Mucosa of descending colon (tissue), 3 donors: Measurements from ENCODE around the gene WNK2. TPM values are rescaled to one million over a fixed set of nuclear protein-coding genes. Genes with fewer than 3 reads are reported as not detected.

Experiments
- ATAC-seq: fragments of 200-7000 bp; cut with Tn5 transposase; one replicate; pipeline ENCODE4 v1.9.1; 2020; ENCODE audit warnings: mild to moderate bottlenecking, moderate library complexity
- DNase-seq, 3 donors: peaks; one replicate each; pipeline ENCODE4 v3.0.0-alpha.2; 2020
- H3K36me3 ChIP-seq: fragments of 200-600 bp; one replicate; pipeline ENCODE4 v1.8.0; 2021; ENCODE audit warnings: low read depth, mild to moderate bottlenecking
- H3K4me1 ChIP-seq: fragments of 200-600 bp; one replicate; pipeline ENCODE4 v1.8.0; 2021; ENCODE audit warnings: low read depth, mild to moderate bottlenecking
- H3K4me3 ChIP-seq: fragments of 200-600 bp; one replicate; pipeline ENCODE4 v1.8.0; 2021; ENCODE audit warnings: mild to moderate bottlenecking
- H3K9me3 ChIP-seq: fragments of 200-600 bp; one replicate; pipeline ENCODE4 v1.8.0; 2021; ENCODE audit warnings: mild to moderate bottlenecking
- intact Hi-C, 2 donors: fragments of 100-400 bp; cut with DNase I in 1 of 2; cut with micrococcal nuclease in 1 of 2; formaldehyde crosslinking; loops; one replicate each; pipeline versions ENCODE4 v1.11.0 to v1.11.1; 2022; cut with DNase I, micrococcal nuclease
- total RNA-seq, 3 donors: library from RNA; stranded (reverse); fragmentation: NEBNext Ultra II Directional in 2 of 3; extraction: Animal tissue kit (Norgen Biotek cat#: 25700) in 2 of 3; gene quantifications; one replicate each; pipeline versions ENCODE4 v1.2.1 to v1.2.4, GENCODE V29; 2021 to 2023
- TF ChIP-seq, protein P1 (sequence below): fragments of 200-600 bp; IDR thresholded peaks from one replicate; pipeline ENCODE4 v1.8.0; 2022; ENCODE audit warnings: antibody characterized with exemption, mild to moderate bottlenecking
- donor health status: DM: no; HTN: no; CAD: no; lungs with moderate emphysema.
- donor health status: DM: no; HTN: no; CAD: no.
- donor health status: DM: no; HTN: yes; CAD: no.

WNK2 gene
- total RNA-seq, 3 donors from 2014 or later, result 175 to 276 (median 201) TPM

DNA sequence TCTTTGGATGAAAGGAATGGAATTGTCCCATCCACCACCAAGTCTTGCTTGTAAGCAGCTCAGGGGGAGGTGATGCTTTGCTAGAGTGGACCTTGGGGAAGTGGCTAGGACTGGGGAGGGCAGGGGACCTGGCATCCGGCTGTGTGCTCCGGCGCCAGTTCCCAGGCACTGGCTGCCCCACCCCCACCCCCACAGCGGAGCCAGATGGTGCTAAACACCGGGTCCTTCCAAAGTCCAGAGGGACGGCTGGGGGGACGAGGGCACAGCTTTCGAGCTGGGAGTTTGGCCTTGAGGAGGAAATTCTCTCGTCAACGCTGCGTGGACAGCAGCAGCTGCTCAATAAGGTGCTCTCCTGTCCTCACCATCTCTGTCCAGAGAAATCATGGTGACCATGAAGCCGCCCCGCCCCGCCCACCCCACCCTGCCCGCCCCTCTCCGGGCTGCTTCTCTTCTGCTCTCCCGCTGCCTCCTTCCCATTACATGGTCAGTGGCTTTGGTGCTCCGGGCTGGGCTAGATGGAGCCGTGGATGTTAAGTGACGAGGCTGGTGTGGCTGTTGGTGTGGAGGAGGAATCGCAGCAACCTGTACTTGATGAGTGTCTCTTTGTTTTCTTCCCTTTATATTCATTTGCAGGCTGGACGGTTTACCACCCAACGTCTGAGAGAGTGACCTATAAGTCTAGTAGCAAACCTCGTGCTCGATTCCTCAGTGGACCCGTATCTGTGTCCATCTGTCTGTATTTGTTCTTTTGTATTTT, 115.7 kb downstream of the WNK2 start:
- H3K36me3 ChIP-seq, result no peaks in the 10 kb centered on the region
- DNase-seq (peak in 1 of 3 donors; percentile 66), ATAC-seq (peak; percentile 50)
- no peak overlapping the region for H3K4me3 ChIP-seq
- TF ChIP-seq, protein P1, sequence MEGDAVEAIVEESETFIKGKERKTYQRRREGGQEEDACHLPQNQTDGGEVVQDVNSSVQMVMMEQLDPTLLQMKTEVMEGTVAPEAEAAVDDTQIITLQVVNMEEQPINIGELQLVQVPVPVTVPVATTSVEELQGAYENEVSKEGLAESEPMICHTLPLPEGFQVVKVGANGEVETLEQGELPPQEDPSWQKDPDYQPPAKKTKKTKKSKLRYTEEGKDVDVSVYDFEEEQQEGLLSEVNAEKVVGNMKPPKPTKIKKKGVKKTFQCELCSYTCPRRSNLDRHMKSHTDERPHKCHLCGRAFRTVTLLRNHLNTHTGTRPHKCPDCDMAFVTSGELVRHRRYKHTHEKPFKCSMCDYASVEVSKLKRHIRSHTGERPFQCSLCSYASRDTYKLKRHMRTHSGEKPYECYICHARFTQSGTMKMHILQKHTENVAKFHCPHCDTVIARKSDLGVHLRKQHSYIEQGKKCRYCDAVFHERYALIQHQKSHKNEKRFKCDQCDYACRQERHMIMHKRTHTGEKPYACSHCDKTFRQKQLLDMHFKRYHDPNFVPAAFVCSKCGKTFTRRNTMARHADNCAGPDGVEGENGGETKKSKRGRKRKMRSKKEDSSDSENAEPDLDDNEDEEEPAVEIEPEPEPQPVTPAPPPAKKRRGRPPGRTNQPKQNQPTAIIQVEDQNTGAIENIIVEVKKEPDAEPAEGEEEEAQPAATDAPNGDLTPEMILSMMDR, result no peak
- intact Hi-C loops, result loop anchor here (10.0 kb wide), 2 partner anchors 135 to 145 kb away; no protein-coding TSS in a partner anchor
- no peaks in the 10 kb centered on the region for H3K9me3 ChIP-seq
- peaks cover 40% of the 10 kb centered on the region for H3K4me1 ChIP-seq

DNA sequence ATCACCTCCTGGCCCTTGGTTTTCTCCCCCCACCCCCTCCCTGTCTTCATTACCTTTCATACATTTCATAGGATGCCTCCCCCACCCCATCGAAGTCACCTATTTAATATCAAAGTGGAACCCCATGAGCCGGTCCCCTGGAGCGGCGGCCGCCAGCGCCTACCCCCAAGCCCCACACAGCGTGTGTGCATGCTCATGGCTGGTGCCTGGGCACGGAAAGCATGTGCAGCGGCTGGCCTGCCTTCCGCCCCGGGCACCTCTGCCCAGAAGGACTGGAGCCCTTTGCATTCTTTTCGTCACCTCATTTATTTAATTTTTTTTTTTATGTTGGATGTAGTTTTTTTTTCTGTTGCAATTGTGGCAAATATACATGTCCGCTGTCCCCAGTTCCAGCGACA, 116.2 kb downstream of the WNK2 start:
- no peaks in the 10 kb centered on the region for H3K36me3 ChIP-seq
- ATAC-seq (no peak), DNase-seq (peak in 1 of 3 donors; percentile 34)
- intact Hi-C loops, result loop anchor here (10.0 kb wide), 2 partner anchors 135 to 145 kb away; no protein-coding TSS in a partner anchor
- TF ChIP-seq, protein P1, result no peak
- no peak overlapping the region for H3K4me3 ChIP-seq
- no peaks in the 10 kb centered on the region for H3K9me3 ChIP-seq
- H3K4me1 ChIP-seq, result peaks cover 34% of the 10 kb centered on the region

DNA sequence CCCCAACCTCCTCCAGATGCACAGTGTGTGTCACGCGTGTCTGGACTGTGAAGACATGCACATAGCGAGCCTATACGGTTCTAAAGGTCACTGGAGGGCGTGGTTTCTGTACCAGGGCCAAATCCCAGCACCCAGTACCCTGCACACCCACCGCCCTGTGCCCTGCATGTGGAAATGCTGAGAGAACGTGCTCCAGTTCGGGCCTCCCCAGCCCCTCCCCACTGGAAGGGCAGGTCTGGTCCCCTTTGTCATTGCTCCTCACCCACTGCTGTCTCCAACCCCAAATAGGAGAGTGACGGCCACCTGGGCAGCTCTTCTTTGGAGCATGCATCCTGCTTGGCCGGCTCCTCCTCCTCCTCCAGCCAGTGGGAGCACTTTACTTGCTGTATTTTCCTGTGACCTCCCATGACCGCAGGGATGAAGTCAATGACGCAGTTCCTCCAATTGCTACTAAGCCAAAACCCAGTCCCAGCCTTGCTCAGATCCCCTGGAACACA, 116.7 kb downstream of the WNK2 start:
- ATAC-seq (peak; percentile 62), DNase-seq (peak in 2 of 3 donors; percentile 73 to 81)
- Histone ChIP-seq H3K4me1 (peaks cover 31% of the 10 kb centered on the region), H3K36me3 (no peaks in the 10 kb centered on the region), H3K4me3 (no peak overlapping the region), H3K9me3 (no peaks in the 10 kb centered on the region)
- intact Hi-C loops, result loop anchor here (10.0 kb wide), 2 partner anchors 136 to 146 kb away; no protein-coding TSS in a partner anchor
- TF ChIP-seq, protein P1, result no peak

DNA sequence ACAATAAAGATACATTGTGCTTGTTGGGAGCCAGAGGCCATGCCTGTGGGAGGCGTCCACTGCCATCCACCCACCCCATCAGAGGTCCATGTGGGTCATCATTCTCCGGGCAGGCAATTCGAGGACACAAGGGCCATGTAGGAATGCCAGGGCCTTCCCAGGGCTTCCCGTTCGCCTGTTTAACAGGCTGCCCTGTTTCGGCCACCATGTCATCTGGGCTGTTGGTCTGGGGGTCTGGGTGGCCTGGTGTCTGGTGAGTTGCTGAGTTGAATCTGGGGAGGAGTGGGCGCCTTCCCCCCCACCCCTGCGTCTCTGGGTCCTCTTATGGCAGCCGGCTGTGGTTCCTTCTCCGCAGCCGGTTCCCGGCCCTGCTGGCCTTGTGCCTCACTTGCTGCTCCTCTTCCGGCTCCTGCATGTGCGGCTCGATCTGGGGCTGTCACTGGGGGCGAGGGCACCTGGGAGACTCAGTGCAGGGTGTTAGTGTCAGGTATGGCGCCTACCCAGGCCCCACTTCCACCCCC, 117.4 kb downstream of the WNK2 start:
- DNase-seq (peak in 1 of 3 donors; percentile 29), ATAC-seq (no peak)
- Histone ChIP-seq H3K36me3 (no peaks in the 10 kb centered on the region), H3K9me3 (no peaks in the 10 kb centered on the region), H3K4me1 (peaks cover 31% of the 10 kb centered on the region), H3K4me3 (no peak overlapping the region)
- intact Hi-C loops, result loop anchor here (10.0 kb wide), 2 partner anchors 137 to 147 kb away; no protein-coding TSS in a partner anchor
- TF ChIP-seq, protein P1, result no peak

DNA sequence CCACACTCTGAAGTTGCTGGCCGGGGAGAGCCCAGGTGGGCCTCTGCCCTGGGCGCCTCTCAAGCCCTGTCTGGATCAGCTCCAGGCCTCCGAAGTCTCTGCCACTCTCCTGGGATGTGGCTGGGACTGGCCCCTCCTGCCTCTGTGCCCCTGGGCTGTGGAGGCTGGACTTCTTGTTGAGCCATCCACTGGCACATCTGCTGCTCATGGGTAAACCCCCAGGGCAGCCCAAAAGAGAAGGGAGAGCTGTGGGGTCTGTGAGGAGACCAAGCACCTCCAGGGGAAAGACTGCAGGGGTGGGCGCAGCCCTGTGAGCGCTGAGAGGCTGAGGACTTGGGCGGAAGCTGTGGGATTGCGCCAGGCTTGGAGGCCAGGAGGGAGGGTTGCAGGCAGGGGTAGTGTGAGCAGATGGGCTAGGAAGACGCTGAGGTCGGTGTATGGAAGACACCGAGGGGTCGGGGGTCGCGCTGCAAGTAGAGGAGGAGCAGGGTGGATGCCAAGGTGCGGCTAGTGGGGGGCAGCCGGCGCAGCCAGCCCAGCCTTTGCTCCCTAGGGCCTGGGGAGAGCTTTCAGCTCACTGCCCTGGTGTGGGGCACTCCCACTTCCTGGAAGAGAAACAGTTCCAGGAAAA, 118.1 kb downstream of the WNK2 start:
- Histone ChIP-seq H3K36me3 (no peaks in the 10 kb centered on the region), H3K4me3 (no peak overlapping the region), H3K9me3 (no peaks in the 10 kb centered on the region), H3K4me1 (peaks cover 31% of the 10 kb centered on the region)
- no peak for ATAC-seq
- DNase-seq, result peak in 1 of 3 donors; percentile 28
- intact Hi-C loops, result loop anchor here (10.0 kb wide), 2 partner anchors 137 to 147 kb away; no protein-coding TSS in a partner anchor
- TF ChIP-seq, protein P1, result no peak
